Immature natural killer cell (primary cell): ENCODE data around the gene PGGT1B. TPM values are rescaled to one million over a fixed set of nuclear protein-coding genes. Genes with fewer than 3 reads are reported as not detected.

Source experiments
- DNase-seq, 3 donors: peaks; one replicate each; pipeline ENCODE4 v3.0.0; 2022; ENCODE audit warnings: mixed read lengths in 1 of 3
- H3K27ac Mint-ChIP-seq, 6 donors: one replicate each; pipeline ENCODE4 v1.8.0; 2020; ENCODE audit warnings: mixed read lengths in 6 of 6, mild to moderate bottlenecking in 5 of 6, inconsistent platforms in 4 of 6, moderate library complexity in 3 of 6
- H3K27me3 Mint-ChIP-seq, 3 donors: one replicate each; pipeline ENCODE4 v1.8.0; 2020 to 2021; ENCODE audit warnings: low read depth in 3 of 3, mild to moderate bottlenecking in 3 of 3, mixed read lengths in 3 of 3, moderate library complexity in 3 of 3, inconsistent platforms in 1 of 3
- H3K36me3 Mint-ChIP-seq, 3 donors: one replicate each; pipeline ENCODE4 v1.8.0; 2020; ENCODE audit warnings: mixed read lengths in 3 of 3, inconsistent platforms in 2 of 3, mild to moderate bottlenecking in 2 of 3
- H3K4me1 Mint-ChIP-seq, 2 donors: one replicate each; pipeline ENCODE4 v1.8.0; 2020; ENCODE audit warnings: inconsistent platforms in 2 of 2, mild to moderate bottlenecking in 2 of 2, mixed read lengths in 2 of 2, moderate library complexity in 1 of 2
- H3K4me3 Mint-ChIP-seq, 5 donors: one replicate each; pipeline ENCODE4 v1.8.0; 2020; ENCODE audit warnings: mild to moderate bottlenecking in 5 of 5, mixed read lengths in 5 of 5, inconsistent platforms in 3 of 5, moderate library complexity in 3 of 5
- H3K9me3 Mint-ChIP-seq, 6 donors: one replicate each; pipeline ENCODE4 v1.8.0; 2020; ENCODE audit warnings: mild to moderate bottlenecking in 6 of 6, mixed read lengths in 6 of 6, inconsistent platforms in 4 of 6, moderate library complexity in 3 of 6
- polyA plus RNA-seq, 3 donors: library from polyadenylated mRNA; unstranded; fragments of 300-500 nt; fragmentation: Illumina TruSeq; gene quantifications; one replicate each; pipeline ENCODE4 v1.2.3, GENCODE V29; 2021

Gene PGGT1B
- polyA plus RNA-seq, result 10 to 100 TPM; 11.2 to 18.0 (median 16.6) TPM

DNA sequence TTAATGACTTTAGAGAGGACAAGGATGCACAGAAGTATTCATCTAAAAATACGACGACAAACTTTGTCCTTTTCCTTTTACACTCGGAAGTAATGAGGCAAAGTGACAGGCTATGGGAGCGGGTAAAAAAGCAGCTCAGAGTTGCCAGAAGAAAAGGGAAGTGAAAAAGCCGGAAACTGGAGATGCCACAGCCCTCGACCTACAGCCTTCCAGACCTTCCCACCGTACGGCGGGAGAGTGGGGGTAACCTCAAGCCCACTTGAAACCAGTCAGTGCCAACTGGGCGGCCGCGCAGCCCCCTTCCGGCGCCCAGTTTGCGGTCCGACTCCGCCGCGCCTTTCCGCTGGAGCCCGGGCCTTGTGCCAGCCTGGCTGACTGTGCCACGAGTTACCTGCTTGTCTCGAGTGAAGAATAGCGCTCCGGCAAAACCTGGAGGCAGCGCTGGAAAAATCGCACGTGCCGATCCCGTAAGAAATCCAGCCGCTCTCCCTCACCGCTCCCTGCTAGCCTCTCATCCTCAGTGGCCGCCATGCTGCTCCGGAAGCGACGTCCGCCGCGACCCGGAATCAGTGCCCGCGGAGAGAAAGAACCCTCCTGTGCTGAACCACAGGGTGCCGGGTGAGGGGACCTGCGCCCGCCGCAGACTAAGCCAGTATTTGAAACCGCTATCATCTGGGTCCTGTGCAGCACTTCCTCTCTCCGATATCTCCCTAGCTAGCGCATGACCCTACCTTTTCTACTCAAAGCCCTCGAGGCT is at the start of gene PGGT1B:
Gene PGGT1B (minus strand): TSS at position 557 of the 757 bp plus-strand sequence. CDS start 26 bp downstream, at position 531.
- H3K4me1 Mint-ChIP-seq, result peaks cover 49 to 63% of the 10 kb centered on the region in 2 donors
- H3K9me3 Mint-ChIP-seq, result peaks cover 0 to 2% (median 0%) of the 10 kb centered on the region in 6 donors
- peak within 1 kb of the TSS; percentile 91 to 99 (median 93) for H3K4me3 Mint-ChIP-seq
- H3K36me3 Mint-ChIP-seq, result peaks cover 0 to 3% (median 0%) of the 10 kb centered on the region in 3 donors
- peaks cover 0 to 3% (median 2%) of the 10 kb centered on the region in 3 donors for H3K27me3 Mint-ChIP-seq
- peak; percentile 63 to 68 (median 63) for DNase-seq
- peak within 1 kb of the TSS; percentile 68 to 95 (median 92) for H3K27ac Mint-ChIP-seq

DNA sequence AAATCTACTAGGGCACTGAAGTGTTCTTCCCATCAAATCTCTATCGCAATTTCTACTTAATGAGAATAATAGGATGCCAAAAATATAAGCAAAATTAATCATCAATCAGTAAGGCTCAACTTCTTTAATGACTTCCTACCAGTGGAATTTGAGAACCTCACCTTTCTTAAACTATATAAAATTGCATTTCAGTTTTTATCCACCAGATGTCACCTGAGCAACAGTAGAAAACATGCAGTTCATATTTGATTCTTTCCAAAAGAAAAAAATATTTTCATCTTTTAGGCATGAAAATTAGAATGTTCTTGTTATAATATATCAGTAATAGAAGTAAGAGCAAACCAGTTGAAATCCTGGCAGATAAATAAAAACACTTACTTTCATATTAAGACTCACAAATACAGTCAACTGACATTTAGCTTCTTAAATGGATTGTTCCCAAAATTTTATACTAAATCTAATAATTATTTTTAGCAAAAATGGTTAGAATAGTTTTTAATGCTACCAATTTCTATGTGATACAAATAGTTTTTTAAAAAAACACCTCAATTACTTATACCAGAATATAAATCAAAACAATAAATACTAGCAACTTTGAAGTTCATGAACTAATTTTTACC is 47.2 kb upstream of the PGGT1B start:
- DNase-seq, result peak; percentile 22 to 48 (median 34)
- H3K27ac Mint-ChIP-seq, result no peak overlapping the region
- H3K36me3 Mint-ChIP-seq, result no peaks in the 10 kb centered on the region
- peaks cover 2 to 13% (median 6%) of the 10 kb centered on the region in 3 donors for H3K27me3 Mint-ChIP-seq
- no peaks in the 10 kb centered on the region for H3K4me1 Mint-ChIP-seq
- H3K4me3 Mint-ChIP-seq, result no peak overlapping the region
- no peaks in the 10 kb centered on the region for H3K9me3 Mint-ChIP-seq

DNA sequence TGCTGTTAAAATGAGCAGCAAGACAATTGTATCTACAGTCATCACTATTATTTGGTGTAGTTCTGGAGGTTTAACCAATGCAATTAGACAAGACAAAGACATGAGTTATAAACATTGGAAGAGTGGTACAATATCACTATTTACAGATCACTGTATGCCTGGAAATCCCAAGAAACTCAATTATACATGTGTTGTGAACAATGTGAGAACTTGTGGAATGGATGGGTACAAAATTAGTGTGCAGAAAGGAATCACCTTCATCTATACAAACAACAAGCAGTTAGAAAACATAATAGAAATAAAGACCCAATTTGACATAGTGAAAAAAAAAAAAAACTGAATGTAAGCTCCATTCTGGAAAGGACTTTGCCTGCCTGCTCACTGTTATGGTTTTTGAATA is 46.1 kb upstream of the PGGT1B start:
- H3K4me3 Mint-ChIP-seq, result no peak overlapping the region
- no peaks in the 10 kb centered on the region for H3K4me1 Mint-ChIP-seq
- peaks cover 2 to 13% (median 6%) of the 10 kb centered on the region in 3 donors for H3K27me3 Mint-ChIP-seq
- DNase-seq, result no peak
- no peaks in the 10 kb centered on the region for H3K36me3 Mint-ChIP-seq
- H3K27ac Mint-ChIP-seq, result no peak overlapping the region
- H3K9me3 Mint-ChIP-seq, result no peaks in the 10 kb centered on the region

GRCh38 chr5:115306011-115306536 is 43.4 kb upstream of the PGGT1B start:
- Mint-ChIP-seq H3K27ac (no peak overlapping the region), H3K9me3 (no peaks in the 10 kb centered on the region), H3K36me3 (no peaks in the 10 kb centered on the region), H3K27me3 (peaks cover 2 to 13% (median 8%) of the 10 kb centered on the region in 3 donors), H3K4me1 (no peaks in the 10 kb centered on the region), H3K4me3 (no peak overlapping the region)
- no peak for DNase-seq

DNA sequence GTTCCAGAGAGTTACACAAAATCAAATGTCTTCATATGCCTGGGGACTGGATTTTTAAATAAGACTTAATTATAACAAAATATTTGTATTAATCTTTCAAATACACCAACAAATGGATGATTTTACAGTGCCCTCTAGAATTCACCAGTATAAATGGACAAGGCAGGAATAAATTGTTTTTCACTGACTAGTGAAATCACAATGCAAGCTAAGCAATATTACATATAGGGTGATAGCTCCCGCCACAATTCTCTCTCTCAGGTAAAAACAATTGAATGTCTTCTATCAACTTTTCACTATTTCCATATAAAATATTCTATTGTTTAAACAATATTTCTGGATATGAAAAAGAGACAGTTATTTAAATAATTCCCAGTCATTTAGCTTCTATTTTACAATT is 41.8 kb upstream of the PGGT1B start:
- Mint-ChIP-seq H3K27me3 (peaks cover 2 to 8% (median 5%) of the 10 kb centered on the region in 3 donors), H3K36me3 (no peaks in the 10 kb centered on the region), H3K27ac (no peak overlapping the region), H3K4me3 (no peak overlapping the region), H3K4me1 (no peaks in the 10 kb centered on the region), H3K9me3 (no peaks in the 10 kb centered on the region)
- DNase-seq, result no peak

DNA sequence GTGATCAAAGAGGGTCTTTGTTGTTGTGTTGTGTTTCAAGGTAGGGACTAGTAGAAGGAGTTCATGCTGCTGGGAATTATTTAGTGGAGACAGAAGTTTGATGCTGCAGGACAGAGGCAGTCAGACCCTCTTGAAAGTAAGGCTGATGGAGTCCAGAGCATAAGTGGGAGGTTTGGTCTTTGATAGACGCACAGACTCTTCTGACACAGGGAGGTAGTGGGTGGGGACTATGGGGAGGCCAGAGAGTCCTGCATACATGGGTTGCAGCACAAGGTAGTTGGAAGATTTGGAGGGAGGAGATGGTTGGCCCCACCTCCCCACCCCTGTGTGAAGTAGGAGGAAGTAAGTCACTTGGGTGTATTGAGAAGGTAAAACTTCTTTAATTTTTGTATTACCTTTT is 36.1 kb upstream of the PGGT1B start:
- Mint-ChIP-seq H3K9me3 (no peaks in the 10 kb centered on the region), H3K27me3 (peaks cover 5 to 10% (median 5%) of the 10 kb centered on the region in 3 donors), H3K4me1 (peaks cover 13 to 23% of the 10 kb centered on the region in 2 donors), H3K4me3 (peak overlapping the region in 1 of 5 donors; percentile 7), H3K27ac (no peak overlapping the region), H3K36me3 (no peaks in the 10 kb centered on the region)
- DNase-seq, result no peak

- H3K4me3 Mint-ChIP-seq, result peak overlapping the region; percentile 58 to 87 (median 70)
- H3K27me3 Mint-ChIP-seq, result peaks cover 5 to 10% (median 5%) of the 10 kb centered on the region in 3 donors
- peaks cover 2% of the 10 kb centered on the region in 3 donors for H3K36me3 Mint-ChIP-seq
- no peak overlapping the region for H3K27ac Mint-ChIP-seq
- H3K9me3 Mint-ChIP-seq, result peaks cover 3 to 7% (median 4%) of the 10 kb centered on the region in 6 donors
- H3K4me1 Mint-ChIP-seq, result peaks cover 13 to 23% of the 10 kb centered on the region in 2 donors
- no peak for DNase-seq
These were observed 34.4 kb upstream of the PGGT1B start for GRCh38 chr5:115297031-115297430.

GRCh38 chr5:115296124-115297022 is 33.7 kb upstream of the PGGT1B start, which contains the start of gene CCDC112:
TSS of gene CCDC112 (minus strand) at chr5:115296654. CDS start at chr5:115296543, 111 bp downstream.
- Mint-ChIP-seq H3K9me3 (peaks cover 7 to 10% (median 8%) of the 10 kb centered on the region in 6 donors), H3K27me3 (peaks cover 5 to 10% (median 6%) of the 10 kb centered on the region in 3 donors), H3K4me3 (peak within 1 kb of the TSS; percentile 79 to 92 (median 87)), H3K4me1 (peaks cover 13 to 23% of the 10 kb centered on the region in 2 donors), H3K36me3 (peaks cover 4 to 9% (median 5%) of the 10 kb centered on the region in 3 donors), H3K27ac (peak within 1 kb of the TSS; percentile 9 to 92 (median 70))
- DNase-seq, result peak; percentile 59 to 64 (median 63)

DNA sequence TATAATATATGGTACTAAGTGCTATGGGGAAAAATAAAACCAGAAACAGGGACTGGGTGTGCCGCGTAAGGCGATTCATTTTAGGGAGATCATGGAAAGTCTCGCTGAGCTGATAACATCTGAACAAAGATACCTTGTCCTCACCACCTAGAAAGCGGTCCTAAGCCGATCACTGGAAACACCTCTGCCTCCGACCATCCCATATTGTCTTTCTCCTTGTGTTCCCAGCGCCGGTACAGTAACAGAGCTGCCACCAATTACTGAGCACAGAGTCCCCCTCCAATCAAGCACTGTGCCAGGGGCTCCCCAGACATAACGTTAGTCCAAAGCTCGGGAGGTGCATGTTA is 33.1 kb upstream of the PGGT1B start:
- Mint-ChIP-seq H3K4me1 (peaks cover 13 to 23% of the 10 kb centered on the region in 2 donors), H3K36me3 (peaks cover 4 to 9% (median 5%) of the 10 kb centered on the region in 3 donors), H3K4me3 (peak overlapping the region; percentile 79 to 92 (median 87)), H3K27me3 (peaks cover 5 to 10% (median 6%) of the 10 kb centered on the region in 3 donors), H3K27ac (peak overlapping the region; percentile 9 to 92 (median 70)), H3K9me3 (peaks cover 7 to 10% (median 8%) of the 10 kb centered on the region in 6 donors)
- no peak for DNase-seq

GRCh38 chr5:115291397-115291796 is 28.7 kb upstream of the PGGT1B start:
- Mint-ChIP-seq H3K4me1 (peaks cover 12 to 14% of the 10 kb centered on the region in 2 donors), H3K36me3 (peaks cover 4 to 9% (median 5%) of the 10 kb centered on the region in 3 donors), H3K27me3 (peaks cover 2 to 6% (median 6%) of the 10 kb centered on the region in 3 donors), H3K4me3 (no peak overlapping the region), H3K27ac (no peak overlapping the region), H3K9me3 (peaks cover 7 to 10% (median 8%) of the 10 kb centered on the region in 6 donors)
- no peak for DNase-seq

DNA sequence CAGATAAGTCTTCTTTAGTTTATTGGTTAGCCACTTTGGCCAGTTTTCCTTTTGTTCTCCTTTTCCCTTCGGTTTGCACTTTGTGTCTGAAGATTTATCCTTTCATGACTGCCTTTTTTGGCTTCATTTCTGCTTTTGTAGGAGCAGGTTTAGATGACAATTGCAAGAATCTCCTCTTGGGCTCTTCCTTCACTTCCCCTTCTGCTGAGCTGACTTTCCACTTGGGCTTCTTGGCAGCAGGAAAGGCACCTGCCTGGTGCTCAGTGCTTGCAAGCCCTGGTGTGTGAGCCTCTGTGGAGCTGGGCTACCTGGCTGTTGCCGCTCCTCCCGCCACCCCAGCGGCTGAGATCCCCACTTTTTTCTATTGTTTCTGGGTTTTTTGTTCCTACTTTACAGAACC is 26.4 kb upstream of the PGGT1B start:
- no peak for DNase-seq
- H3K4me3 Mint-ChIP-seq, result no peak overlapping the region
- peaks cover 7 to 10% (median 8%) of the 10 kb centered on the region in 6 donors for H3K9me3 Mint-ChIP-seq
- no peak overlapping the region for H3K27ac Mint-ChIP-seq
- peaks cover 2 to 3% (median 2%) of the 10 kb centered on the region in 3 donors for H3K27me3 Mint-ChIP-seq
- peaks cover 4 to 22% (median 5%) of the 10 kb centered on the region in 3 donors for H3K36me3 Mint-ChIP-seq
- H3K4me1 Mint-ChIP-seq, result peaks cover 0 to 3% of the 10 kb centered on the region in 2 donors

DNA sequence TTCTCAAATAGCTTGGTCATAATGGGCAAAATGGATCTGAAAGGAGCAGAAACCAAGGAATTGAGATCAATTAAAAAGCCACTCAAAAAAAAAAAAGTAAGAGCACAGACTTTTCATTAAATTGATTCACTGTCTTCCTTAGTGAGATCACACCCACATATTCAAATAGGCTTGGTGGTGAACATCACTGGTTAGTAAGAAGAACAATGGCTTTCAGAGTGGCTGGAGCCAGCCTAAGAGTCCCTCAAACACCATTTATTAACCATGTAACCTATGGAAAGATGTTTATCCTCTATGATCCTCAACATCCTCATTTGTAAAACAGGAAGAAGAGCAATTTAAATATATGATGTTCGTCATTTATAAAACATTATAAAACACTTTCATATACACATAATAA is 21.3 kb upstream of the PGGT1B start:
- H3K36me3 Mint-ChIP-seq, result peaks cover 0 to 13% (median 7%) of the 10 kb centered on the region in 3 donors
- no peak overlapping the region for H3K27ac Mint-ChIP-seq
- H3K4me3 Mint-ChIP-seq, result no peak overlapping the region
- H3K27me3 Mint-ChIP-seq, result peaks cover 0 to 1% (median 1%) of the 10 kb centered on the region in 3 donors
- H3K4me1 Mint-ChIP-seq, result peaks cover 0 to 3% of the 10 kb centered on the region in 2 donors
- DNase-seq, result no peak
- no peaks in the 10 kb centered on the region for H3K9me3 Mint-ChIP-seq

GRCh38 chr5:115282131-115282530 is 19.5 kb upstream of the PGGT1B start:
- Mint-ChIP-seq H3K27ac (no peak overlapping the region), H3K4me1 (peaks cover 0 to 3% of the 10 kb centered on the region in 2 donors), H3K27me3 (peaks cover 0 to 2% (median 0%) of the 10 kb centered on the region in 3 donors), H3K36me3 (peaks cover 0 to 13% (median 7%) of the 10 kb centered on the region in 3 donors), H3K9me3 (no peaks in the 10 kb centered on the region), H3K4me3 (no peak overlapping the region)
- no peak for DNase-seq
